ENCODE results near the gene PSORS1C2.

DNA sequence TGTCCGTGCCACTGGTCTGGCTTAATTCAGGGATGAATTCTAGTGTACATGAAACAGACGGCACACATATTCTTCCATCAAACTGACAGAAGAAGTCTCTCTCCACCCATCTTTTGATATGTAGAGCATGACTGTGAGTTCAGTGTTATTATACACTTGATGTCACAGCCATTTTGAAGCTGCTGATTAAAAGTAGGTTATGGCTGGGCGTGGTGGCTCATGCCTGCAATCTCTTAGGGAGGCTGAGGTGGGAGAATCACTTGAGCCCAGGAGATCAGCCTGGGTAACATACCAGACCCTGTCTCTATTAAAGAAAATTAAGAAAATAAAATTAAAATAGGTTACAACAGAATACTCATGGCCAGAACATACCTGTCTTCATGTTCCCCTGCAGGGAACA lies 47.2 kb downstream of the PSORS1C2 start:
- TF ChIP-seq, protein P1, sequence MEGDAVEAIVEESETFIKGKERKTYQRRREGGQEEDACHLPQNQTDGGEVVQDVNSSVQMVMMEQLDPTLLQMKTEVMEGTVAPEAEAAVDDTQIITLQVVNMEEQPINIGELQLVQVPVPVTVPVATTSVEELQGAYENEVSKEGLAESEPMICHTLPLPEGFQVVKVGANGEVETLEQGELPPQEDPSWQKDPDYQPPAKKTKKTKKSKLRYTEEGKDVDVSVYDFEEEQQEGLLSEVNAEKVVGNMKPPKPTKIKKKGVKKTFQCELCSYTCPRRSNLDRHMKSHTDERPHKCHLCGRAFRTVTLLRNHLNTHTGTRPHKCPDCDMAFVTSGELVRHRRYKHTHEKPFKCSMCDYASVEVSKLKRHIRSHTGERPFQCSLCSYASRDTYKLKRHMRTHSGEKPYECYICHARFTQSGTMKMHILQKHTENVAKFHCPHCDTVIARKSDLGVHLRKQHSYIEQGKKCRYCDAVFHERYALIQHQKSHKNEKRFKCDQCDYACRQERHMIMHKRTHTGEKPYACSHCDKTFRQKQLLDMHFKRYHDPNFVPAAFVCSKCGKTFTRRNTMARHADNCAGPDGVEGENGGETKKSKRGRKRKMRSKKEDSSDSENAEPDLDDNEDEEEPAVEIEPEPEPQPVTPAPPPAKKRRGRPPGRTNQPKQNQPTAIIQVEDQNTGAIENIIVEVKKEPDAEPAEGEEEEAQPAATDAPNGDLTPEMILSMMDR (conservative IDR thresholded peaks at IDR 0.05), result no peak
- TF ChIP-seq EZH2 (IDR thresholded peaks at IDR 0.05; ENCODE audit: low read depth), result no peak

Data from PC-9 (cell line).